Measurements from ENCODE around the gene ACTRT2.

DNA sequence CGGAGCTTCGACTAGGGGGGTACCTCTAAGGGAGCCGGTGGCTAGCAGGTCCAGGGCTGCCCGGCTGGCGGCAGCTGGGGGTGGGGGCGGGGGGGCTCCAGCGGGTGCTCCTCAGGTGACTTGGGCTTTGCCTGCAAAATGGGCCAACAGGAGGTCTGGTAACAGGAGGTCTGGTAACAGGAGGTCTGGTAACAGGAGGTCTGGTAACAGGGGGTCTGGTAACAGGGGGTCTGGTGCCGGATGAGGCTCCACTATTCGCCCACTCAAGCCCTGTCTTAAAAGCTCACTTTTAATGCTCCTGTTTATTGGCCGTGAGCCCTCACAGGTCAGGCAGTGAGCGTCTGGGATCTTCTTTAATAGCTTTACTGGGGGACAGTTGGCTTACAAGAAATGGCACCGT lies 40.4 kb upstream of the ACTRT2 start:
- TF ChIP-seq POLR2A (IDR thresholded peaks at IDR 0.05; ENCODE audit: low read depth, low read length) = no peak
- TF ChIP-seq CTCF (IDR thresholded peaks at IDR 0.05; ENCODE audit: extremely low read depth in 1 of 2, insufficient read depth in 1 of 2, low read depth in 1 of 2, low read length in 2 of 2) = no peak
- no peak for TF ChIP-seq POLR2AphosphoS5 (IDR thresholded peaks at IDR 0.05; ENCODE audit: insufficient read depth, low read depth, low read length)
- no peak for TF ChIP-seq JUN (IDR thresholded peaks at IDR 0.05; ENCODE audit: borderline replicate concordance, insufficient read depth, insufficient read length, low read depth)

Measured in endothelial cell of umbilical vein (primary cell).